WTC11 (cell line): Measurements from ENCODE around the gene PNPO. TPM values are rescaled to one million over a fixed set of nuclear protein-coding genes. Genes with fewer than 3 reads are reported as not detected.

ENCODE experiments used
- ARID4B ChIP-seq: sonication (generic); formaldehyde crosslinking; IDR thresholded peaks from 2 replicates; pipeline ENCODE4 v1.8.0; 2023; ENCODE audit warnings: missing genetic modification reagents, mild to moderate bottlenecking, borderline replicate concordance
- ATF2 ChIP-seq: sonication (generic); formaldehyde crosslinking; IDR thresholded peaks from 2 replicates; pipeline ENCODE4 v1.8.1; 2022; ENCODE audit warnings: low read depth, missing genetic modification reagents, borderline replicate concordance
- ERG ChIP-seq: fragments of 250-450 bp; sonication (Bioruptor Pico); IDR thresholded peaks from 2 replicates; pipeline ENCODE4 v1.8.0; 2021; ENCODE audit warnings: mild to moderate bottlenecking
- ESRRA ChIP-seq: sonication (generic); formaldehyde crosslinking; IDR thresholded peaks from 2 replicates; pipeline ENCODE4 v1.8.1; 2022; ENCODE audit warnings: mild to moderate bottlenecking, missing genetic modification reagents, borderline replicate concordance
- FOXK1 ChIP-seq: sonication (generic); formaldehyde crosslinking; IDR thresholded peaks from 2 replicates; pipeline ENCODE4 v1.8.0; 2022; ENCODE audit warnings: mild to moderate bottlenecking, moderate library complexity, missing genetic modification reagents
- HMGA2 ChIP-seq: fragments of 250-450 bp; sonication (Bioruptor Pico); IDR thresholded peaks from 2 replicates; pipeline ENCODE4 v1.4.0; 2021; ENCODE audit warnings: mild to moderate bottlenecking, moderate library complexity
- IRF1 ChIP-seq: sonication (generic); formaldehyde crosslinking; IDR thresholded peaks from 2 replicates; pipeline ENCODE4 v1.8.0; 2023; ENCODE audit warnings: missing genetic modification reagents
- JUN ChIP-seq: sonication (generic); formaldehyde crosslinking; IDR thresholded peaks from 2 replicates; pipeline ENCODE4 v1.8.0; 2023; ENCODE audit warnings: mild to moderate bottlenecking, missing genetic modification reagents
- MLX ChIP-seq: sonication (generic); formaldehyde crosslinking; IDR thresholded peaks from 2 replicates; pipeline ENCODE4 v1.8.1; 2023; ENCODE audit warnings: mild to moderate bottlenecking, missing genetic modification reagents, moderate library complexity
- NFATC4 ChIP-seq: fragments of 250-450 bp; sonication (Bioruptor Pico); IDR thresholded peaks from 2 replicates; pipeline ENCODE4 v1.9.0; 2021; ENCODE audit warnings: mild to moderate bottlenecking
- NR2C2 ChIP-seq: sonication (generic); formaldehyde crosslinking; IDR thresholded peaks from 2 replicates; pipeline ENCODE4 v1.8.0; 2022; ENCODE audit warnings: mild to moderate bottlenecking, missing genetic modification reagents
- PREB ChIP-seq: sonication (generic); formaldehyde crosslinking; IDR thresholded peaks from 2 replicates; pipeline ENCODE4 v1.8.1; 2022; ENCODE audit warnings: mild to moderate bottlenecking, missing genetic modification reagents, moderate library complexity, borderline replicate concordance
- TEAD1 ChIP-seq: sonication (generic); formaldehyde crosslinking; IDR thresholded peaks from 2 replicates; pipeline ENCODE4 v1.8.0; 2022; ENCODE audit warnings: mild to moderate bottlenecking, missing genetic modification reagents
- TP53 ChIP-seq: sonication (generic); formaldehyde crosslinking; IDR thresholded peaks from 2 replicates; pipeline ENCODE4 v1.8.1; 2023; ENCODE audit warnings: mild to moderate bottlenecking, missing genetic modification reagents
- ZNF138 ChIP-seq: sonication (generic); formaldehyde crosslinking; conservative IDR thresholded peaks from 2 replicates; pipeline ENCODE4 v1.8.1; 2022; ENCODE audit warnings: mild to moderate bottlenecking, moderate library complexity, missing genetic modification reagents
- ZNF317 ChIP-seq: sonication (generic); formaldehyde crosslinking; IDR thresholded peaks from 2 replicates; pipeline ENCODE4 v1.8.1; 2023; ENCODE audit warnings: low read depth, mild to moderate bottlenecking, moderate library complexity, missing genetic modification reagents, borderline replicate concordance
- total RNA-seq: library from RNA; stranded (reverse); gene quantifications from 3 replicates; pipeline ENCODE4 v1.2.3, GENCODE V29; 2021
- TF ChIP-seq, protein P1 (sequence below): fragments of 250-450 bp; sonication (Bioruptor Pico); IDR thresholded peaks from 2 replicates; pipeline ENCODE4 v2.1.2; 2022; ENCODE audit warnings: mild to moderate bottlenecking, moderate library complexity
- TF ChIP-seq, protein P2 (sequence below): sonication (generic); formaldehyde crosslinking; IDR thresholded peaks from 2 replicates; pipeline ENCODE4 v1.8.0; 2022; ENCODE audit warnings: mild to moderate bottlenecking, missing genetic modification reagents
- TF ChIP-seq, protein P3 (sequence below): fragments of 250-450 bp; sonication (Bioruptor Pico); conservative IDR thresholded peaks from 2 replicates; pipeline ENCODE4 v1.9.0; 2021; ENCODE audit warnings: mild to moderate bottlenecking

Gene PNPO
- total RNA-seq, 1 experiment from 2014 or later, result 12.2 TPM

GRCh38 chr17:47970725-47971499 lies 29.5 kb downstream of the PNPO start, which contains the start of gene CDK5RAP3 (continued):
- TF ChIP-seq ARID4B (CRISPR knock-in tag) (peak; percentile 97), TEAD1 (CRISPR knock-in tag) (peak; percentile 98), IRF1 (CRISPR knock-in tag) (peak; percentile 97), FOXK1 (peak; percentile 87), NR2C2 (CRISPR knock-in tag) (peak; percentile 79), TP53 (CRISPR knock-in tag) (peak; percentile 85), JUN (CRISPR knock-in tag) (peak; percentile 96), ESRRA (CRISPR knock-in tag) (peak; percentile 96), HMGA2 (CRISPR knock-in tag) (no peak), ZNF138 (CRISPR knock-in tag) (peak; percentile 87; the same call in 1 of the 2 replicates), PREB (CRISPR knock-in tag) (peak; percentile 97), MLX (CRISPR knock-in tag) (peak; percentile 93), NFATC4 (CRISPR knock-in tag) (no peak), ZNF317 (CRISPR knock-in tag) (no peak), ERG (CRISPR knock-in tag) (no peak; the same call in 1 of the 2 replicates), ATF2 (CRISPR knock-in tag) (0 out of 2 replicates have a peak, but pooled peaks have one; percentile 6)
- TF ChIP-seq, protein P1, sequence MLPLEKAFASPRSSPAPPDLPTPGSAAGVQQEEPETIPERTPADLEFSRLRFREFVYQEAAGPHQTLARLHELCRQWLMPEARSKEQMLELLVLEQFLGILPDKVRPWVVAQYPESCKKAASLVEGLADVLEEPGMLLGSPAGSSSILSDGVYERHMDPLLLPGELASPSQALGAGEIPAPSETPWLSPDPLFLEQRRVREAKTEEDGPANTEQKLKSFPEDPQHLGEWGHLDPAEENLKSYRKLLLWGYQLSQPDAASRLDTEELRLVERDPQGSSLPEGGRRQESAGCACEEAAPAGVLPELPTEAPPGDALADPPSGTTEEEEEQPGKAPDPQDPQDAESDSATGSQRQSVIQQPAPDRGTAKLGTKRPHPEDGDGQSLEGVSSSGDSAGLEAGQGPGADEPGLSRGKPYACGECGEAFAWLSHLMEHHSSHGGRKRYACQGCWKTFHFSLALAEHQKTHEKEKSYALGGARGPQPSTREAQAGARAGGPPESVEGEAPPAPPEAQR (CRISPR knock-in tag), result no peak
- TF ChIP-seq, protein P2, sequence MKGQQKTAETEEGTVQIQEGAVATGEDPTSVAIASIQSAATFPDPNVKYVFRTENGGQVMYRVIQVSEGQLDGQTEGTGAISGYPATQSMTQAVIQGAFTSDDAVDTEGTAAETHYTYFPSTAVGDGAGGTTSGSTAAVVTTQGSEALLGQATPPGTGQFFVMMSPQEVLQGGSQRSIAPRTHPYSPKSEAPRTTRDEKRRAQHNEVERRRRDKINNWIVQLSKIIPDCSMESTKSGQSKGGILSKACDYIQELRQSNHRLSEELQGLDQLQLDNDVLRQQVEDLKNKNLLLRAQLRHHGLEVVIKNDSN (CRISPR knock-in tag), result peak; percentile 85
- TF ChIP-seq, protein P3, sequence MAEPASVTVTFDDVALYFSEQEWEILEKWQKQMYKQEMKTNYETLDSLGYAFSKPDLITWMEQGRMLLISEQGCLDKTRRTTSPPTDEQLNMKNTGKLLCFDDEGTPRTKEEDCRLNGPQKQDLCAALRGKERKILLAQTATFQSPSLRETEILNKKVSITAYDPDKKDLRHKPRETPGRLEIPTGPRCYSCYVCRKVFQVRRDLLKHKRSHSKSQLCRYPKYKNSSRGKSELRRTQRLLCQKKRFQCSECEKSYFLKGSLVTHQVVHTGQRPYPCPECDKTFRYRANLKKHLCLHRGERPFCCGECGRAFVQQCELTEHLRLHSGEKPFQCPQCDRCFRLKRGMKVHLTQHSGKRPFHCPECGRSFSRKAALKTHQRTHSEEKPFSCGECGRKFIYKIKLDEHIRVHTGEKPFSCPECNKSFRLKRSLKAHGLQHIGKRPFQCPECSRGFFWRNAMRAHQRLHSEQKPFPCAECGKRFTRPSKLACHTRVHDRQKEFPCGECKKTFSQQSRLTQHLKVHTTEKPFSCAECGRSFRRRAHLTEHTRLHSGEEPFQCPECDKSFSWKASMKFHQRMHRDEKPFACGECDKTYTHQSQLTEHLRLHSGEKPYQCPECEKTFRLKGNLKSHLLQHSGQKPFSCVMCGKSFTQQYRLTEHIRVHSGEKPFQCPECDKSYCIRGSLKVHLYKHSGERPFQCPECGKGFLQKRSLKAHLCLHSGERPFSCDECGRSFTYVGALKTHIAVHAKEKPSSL (CRISPR knock-in tag), result no peak
